GM18870 (cell line): ENCODE results near the gene GATA6.

Experiments used
- ATAC-seq: cut with Tn5 transposase; IDR thresholded peaks from one replicate; pipeline ENCODE4 v1.9.1; 2021; ENCODE audit warnings: moderate library complexity; ENCODE audit not compliant: unreplicated experiment

GATA6 gene

DNA sequence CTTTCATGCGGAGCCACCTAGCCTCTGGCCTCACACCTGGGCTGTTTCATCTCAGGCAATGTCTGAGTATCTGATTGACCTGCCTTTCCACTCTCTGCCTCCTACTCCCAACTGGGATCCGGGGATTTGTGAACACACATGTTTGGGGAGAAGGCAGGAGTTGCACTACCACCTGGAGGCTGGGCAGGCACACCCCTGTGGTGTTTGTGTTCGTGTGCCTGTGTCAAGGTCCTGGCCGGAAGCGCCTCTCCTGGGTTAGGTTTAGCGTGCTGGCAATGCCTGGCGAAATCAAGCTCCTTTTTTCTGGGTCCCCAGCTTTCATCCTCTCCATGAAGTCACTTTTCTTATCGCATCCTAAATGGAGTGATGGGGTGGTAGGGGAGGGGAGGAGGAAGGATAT, 63.9 kb downstream of the GATA6 start:
- no peak for ATAC-seq

DNA sequence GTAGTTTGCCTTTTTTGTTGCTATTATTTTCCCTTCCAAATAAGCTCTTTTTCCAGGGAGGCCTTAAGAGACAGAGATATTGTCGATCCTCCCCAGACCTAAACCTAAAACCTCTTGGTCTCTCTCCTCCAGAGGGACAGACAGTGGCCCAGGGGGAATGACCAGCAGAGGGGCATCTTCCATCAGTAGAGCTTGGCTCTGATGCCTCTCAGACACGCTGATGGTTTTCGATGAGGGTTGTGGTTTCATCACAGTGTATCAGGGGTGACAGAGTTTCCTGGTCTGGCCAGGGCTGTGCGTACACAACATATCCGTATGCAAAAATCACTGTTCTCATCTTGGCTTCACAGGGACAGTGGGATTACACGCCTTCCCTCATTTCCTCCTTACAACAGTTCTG, 68.6 kb downstream of the GATA6 start:
- ATAC-seq, result no peak

DNA sequence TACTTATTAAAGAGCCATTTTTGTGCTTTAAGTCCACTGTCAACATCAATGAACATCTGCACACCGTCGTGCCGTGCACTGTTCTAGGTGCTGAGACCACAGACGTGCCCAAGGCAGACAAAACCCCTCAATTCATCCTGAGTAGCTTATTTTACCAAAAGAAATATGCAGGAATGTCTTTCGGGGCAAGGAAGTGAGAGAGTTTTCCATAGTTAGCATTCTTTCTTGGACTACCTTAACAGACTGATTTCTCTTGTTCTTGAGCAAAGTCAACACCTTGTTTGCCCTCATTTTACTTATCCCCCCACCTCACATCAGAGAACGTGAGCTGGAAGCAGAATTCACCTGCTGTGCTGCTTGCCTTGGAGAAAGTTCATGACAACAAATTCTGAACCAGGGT, 69.3 kb downstream of the GATA6 start:
- no peak for ATAC-seq

DNA sequence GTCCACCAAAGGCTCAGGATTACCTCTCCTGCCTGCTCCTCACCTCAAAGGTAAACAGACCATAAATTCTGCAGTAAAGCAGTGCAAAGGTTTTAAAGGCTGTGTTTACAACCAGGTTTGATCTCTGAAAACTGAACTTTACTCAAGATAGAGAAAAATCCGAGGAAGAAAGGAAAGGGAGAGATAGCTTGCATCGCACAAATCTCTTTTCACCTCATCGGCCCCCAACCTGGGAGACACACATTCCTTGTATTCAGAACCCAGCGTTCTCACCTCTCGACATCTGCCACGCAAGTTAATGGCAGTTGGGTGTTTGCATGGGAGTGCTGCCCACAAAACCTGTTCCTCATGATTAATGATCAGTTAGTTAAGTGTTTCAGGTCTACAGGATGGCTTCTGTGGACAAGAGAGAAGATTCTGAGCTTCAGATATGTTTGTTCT, 72.6 kb downstream of the GATA6 start:
- ATAC-seq, result no peak

DNA sequence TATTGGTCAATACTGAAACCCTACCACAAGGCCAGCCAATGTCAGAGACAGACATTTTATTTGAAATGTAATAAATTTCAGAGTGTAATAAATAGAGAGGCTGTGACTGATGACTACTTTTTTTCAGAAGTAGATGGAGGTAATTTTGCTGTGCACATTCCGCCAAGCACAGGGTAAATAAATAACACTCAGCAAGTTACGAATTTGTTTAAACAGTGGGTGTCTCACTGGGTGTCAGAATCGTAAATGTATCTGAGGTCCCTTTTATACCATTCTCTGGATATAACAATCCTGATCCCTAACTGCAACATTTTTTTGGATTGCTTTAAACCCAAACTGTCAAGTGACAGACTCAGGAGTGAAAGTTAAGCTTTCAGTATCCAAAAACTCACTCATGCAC, 74.1 kb downstream of the GATA6 start:
- no peak for ATAC-seq

DNA sequence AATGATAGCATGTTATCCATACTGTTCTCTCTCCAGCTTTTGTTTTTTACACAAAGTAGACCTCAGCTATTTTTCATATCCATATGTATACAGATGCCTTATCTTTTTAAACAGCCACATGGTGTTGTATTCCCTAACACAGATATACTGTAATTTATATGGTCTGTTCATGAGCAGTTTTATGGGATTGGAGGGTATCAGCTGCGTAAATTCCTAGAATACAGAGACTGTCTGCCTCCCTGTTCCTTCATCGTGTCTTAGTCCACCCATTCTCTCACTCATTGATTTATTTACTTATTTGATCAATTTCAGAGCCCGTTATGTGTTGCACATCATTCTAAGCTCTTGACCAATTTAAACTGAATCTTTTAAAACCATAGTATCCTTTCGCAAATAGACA, 80.6 kb downstream of the GATA6 start:
- ATAC-seq, result no peak

DNA sequence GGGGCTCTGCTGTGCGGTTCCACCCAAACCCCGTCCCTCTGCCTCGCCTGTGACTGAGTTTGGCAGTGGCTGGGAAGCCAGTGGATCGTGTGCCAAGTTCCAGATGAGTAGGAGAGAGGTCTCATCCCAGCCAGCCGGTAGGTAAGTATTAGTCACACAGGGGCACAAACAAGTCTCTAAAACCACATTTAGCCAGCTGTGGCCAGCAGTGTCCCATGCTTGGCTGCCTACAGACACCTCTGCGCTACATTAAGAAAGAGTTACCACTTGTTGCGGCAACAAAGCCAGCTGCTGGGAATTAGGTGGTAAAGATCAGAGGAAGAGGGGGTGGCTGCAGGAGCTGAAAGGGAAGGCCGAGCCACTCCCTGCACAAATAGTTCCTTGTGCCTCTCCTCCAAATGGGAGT, 81.2 kb downstream of the GATA6 start:
- no peak for ATAC-seq
